GM21447 (cell line): ENCODE measurements around the gene KCNMA1.
A peak's percentile ranks its signal among the peaks of the same experiment; 100 is the strongest.

ENCODE experiments used
- ATAC-seq: cut with Tn5 transposase; IDR thresholded peaks from one replicate; pipeline ENCODE4 v1.9.1; 2021; ENCODE audit not compliant: unreplicated experiment

Gene KCNMA1

DNA sequence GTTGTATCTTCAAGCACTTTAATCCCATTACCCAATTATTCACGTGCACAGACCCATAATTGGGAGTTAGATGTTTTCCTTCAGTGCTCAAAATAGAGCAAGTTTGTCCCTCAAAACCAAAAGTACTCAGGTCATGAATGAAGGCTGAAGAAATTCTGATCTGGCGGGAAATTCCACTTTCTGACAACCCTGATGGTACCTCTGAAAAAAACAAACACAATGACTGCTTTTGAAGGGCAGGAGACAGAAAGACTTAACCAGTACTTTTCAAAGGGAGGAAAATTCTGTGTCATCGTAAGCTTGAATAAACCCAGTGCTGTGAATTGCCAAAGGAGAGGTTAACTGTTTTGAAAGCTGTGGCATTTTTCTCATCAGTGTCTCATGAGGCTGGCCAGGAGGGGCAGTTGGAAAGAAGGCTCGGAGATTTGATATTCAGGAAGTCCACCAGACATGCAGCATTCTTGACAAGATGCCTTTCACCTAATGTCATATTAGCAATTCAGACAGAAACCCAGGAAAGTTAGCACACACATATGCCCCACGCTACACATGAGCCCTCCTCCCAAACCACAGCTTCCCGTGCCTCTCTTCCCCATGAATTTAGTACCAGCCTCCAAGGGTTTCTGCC is 347.0 kb downstream of the KCNMA1 start:
- no peak for ATAC-seq

DNA sequence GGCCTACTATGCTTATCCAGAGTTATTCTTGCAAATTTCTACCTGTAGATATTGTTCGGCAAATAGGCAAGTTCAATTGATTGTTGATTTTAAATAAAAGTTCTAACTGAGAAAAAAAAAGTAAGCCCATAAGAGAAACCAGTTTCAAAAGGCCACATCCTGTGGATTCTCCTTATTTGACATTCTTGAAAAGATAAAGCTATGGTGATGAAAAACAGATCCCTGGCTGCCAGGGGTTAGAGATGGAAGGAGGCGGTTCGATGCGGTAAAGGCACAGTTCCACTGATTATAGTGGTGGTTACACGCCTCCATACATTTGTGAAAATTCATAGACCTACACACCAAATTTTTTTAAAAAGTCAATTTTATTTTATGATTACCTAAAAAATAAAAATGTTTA is 347.8 kb downstream of the KCNMA1 start:
- no peak for ATAC-seq

DNA sequence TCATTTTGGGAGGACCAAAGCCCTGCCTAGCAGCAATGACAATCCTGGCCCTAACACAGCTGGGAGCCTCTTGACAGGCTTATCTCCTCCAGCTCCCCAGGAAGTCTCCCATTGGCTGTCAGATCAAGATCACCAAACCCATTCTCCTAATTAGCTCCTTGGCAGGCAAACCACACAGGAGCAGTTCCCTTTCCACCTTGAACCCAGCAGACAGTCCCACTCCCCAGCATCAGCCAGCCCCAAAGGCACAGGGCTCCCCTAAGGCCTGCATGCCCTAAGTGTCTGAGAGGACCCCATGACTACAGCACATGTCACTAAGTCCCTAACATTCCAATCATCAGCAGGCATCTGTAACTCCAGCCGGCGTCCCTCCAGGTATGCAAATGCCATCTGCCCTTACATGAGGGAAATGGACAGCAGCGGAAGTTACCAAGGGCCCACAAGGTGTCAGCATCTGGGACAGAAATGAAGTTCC is 348.5 kb downstream of the KCNMA1 start:
- no peak for ATAC-seq

DNA sequence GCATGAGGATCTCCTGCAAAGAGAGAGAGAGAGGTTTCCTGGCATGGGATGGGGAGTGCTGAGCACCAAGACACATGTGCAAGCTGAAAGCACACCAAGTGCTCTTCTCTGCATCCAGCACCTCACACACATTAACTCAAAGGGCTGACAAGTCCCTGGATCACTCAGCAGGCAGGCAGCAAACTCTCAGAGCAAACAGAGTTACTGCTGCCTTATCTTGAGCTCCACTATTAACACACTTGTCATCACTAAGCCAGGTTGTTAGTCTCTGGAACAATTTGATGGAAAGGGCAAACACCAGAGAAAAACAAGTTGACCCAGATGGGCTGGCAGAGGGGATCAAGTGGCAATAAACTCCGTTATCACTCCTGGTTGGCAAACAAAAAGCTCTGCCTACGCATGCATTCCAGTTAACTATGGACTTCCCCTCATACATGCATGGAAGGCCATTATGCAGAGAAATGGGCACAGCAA is 349.9 kb downstream of the KCNMA1 start:
- no peak for ATAC-seq

DNA sequence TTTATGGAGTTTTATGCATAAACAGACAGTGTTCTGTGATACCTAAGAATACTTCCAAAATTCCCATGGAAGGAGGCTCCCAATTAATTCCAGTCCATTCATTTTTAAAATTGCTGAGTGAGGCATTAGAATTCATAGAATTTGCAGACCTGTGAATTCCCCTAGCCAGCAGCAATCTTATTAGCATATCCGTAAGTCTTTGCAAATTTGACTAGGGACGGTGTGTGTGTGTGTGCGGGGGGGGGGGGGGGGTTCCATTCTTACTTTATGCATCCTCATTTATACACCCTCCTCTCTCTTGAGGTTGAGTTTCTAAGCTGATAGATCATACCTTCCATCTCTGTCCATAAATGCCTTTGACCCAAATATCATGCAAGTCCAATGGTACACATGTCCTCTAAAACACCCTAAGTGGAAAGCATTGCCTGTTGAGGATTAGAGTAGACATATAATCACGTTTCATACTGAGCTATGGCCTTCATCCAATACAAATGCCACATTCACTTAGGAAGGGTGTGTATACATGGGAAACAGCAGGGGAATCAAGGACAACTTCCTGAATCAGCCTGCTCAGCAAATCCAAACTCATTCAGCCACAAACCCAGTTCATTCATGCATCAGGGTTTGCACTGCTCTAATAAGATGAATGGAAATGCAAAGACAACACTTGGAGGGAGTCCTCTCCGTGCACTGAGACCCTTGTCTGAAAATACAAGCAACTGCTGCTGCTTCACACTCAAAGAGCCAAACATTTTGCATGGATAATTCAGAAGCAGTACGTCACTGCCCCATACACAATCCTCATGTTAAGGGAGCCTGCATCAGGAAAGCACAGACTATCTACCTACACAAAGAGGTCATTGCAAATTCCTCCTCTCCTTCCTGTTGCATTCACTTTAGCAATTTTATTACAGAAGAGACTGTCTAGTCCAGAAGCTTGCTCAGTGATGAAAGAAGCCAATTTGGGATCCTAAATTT is 350.8 kb downstream of the KCNMA1 start:
- ATAC-seq: no peak

DNA sequence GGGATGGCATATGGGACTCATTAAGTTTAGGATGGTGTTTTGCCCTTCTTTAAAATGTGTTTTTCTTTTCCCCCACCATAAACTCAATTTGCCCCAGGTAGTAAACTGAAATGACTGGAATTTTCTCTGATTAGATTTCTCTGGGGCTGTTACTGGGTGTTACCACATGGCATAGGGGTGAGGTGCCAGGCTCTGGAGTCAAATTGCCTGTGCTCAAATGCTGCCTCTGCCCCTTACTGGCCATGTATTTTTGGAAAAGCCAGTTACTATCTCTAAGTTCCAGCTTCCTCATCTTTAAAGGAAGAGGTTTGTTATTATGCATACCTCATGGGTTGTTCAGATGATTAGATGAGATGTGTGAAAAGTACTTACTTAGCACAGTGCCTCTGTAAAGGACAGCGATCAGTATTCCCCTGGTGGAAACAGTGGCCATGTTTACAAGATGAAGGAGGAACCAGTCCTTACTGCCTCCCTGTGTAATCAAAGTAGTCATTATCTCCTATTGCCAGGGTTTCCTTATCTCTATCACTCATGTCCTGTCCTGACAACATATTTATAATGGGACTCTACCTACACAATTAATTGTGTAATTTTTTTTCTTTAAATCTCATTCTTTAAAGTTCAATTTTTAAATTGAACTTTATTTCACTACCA is 352.0 kb downstream of the KCNMA1 start:
- no peak for ATAC-seq

DNA sequence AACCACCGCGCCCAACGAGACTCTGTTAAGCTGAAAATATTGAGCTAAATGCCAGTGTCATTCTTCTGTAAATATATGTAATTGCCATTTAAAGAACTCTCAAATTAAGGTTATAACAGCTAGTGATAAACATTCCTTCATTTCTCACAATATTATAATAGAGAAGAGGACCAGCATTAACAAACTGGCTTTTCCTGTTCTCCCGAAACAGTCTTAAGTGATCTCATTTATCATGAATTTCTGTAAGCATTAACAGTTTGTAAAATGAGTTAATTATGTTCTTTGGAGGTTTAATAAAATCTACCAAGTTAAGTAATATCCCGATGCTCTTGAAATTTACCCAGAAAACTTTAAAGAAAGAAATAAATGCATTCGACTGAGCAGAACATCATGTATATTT is 352.8 kb downstream of the KCNMA1 start:
- no peak for ATAC-seq

DNA sequence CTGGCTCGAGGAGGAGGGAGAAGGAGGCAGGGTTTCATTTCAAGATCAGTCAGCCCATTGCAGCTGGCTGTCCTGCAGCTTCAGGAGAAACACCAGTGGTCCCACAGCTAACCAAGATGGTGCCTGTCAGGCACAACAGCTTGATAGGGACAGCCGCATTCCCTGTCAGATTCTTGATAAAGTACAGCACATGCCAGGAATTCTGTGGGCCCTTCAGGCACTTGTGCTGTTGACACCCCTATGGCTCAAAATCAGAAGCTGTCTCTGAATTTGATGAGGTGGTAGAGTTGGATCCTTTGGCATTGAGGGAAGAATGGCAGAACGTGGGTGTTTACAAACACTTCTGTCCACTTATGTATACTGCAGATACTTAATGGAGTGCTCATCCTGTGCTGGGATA is 354.3 kb downstream of the KCNMA1 start:
- no peak for ATAC-seq

DNA sequence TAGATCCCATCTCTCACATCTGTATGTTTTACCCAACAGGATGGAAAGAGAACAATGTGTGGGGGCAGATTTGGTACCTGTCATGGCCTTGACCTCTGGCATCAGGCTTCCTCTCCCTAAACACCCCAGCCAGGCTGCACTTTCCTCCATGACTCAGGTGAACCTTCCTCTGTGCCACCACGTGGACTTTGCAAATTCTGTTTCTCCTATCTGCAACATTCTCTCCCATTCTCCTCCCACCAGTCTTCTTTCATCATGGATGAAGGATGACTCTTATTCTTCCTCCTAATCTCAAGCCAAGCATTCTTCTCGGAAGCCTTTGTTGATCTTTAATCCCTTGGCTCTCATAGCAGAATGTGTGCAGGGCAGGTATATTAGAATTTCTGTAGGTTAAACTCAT is 355.4 kb downstream of the KCNMA1 start:
- no peak for ATAC-seq

DNA sequence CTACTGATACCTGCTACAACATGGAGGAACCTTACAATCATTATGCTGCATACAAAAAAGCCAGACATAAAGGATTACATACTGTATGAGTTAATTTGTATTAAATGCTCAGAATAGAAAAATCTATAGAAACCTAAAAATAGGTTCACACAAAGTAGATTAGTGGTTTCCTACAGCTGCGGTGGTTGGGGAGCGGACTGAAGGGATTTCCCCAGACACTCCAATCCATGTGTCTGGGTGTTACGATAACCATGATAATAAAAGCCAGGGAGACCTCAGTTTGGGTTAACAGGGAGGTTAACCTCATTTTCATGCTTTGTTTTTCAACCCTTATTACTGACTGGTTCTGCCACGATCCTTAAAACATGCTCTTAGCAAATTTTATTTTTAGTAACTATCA is 355.9 kb downstream of the KCNMA1 start:
- ATAC-seq: no peak

DNA sequence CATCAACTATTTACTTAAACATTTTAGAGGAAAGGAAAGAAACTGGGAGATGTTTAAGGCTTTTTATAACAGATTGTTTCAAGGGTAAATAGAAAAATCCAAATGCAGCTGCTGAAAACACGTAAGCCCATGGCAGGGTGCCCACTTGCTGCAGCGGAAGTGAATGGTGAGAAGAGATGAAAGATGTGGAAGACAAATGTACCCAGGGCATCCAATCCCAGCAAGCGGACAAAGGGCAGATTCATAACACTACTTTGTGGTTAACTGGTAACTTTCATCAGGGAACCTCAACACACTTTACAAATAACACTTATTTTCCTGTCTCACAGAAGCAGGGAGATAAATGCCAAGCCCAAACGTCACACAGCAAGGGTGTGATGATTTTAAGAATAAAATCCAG is 358.4 kb downstream of the KCNMA1 start:
- ATAC-seq: no peak

DNA sequence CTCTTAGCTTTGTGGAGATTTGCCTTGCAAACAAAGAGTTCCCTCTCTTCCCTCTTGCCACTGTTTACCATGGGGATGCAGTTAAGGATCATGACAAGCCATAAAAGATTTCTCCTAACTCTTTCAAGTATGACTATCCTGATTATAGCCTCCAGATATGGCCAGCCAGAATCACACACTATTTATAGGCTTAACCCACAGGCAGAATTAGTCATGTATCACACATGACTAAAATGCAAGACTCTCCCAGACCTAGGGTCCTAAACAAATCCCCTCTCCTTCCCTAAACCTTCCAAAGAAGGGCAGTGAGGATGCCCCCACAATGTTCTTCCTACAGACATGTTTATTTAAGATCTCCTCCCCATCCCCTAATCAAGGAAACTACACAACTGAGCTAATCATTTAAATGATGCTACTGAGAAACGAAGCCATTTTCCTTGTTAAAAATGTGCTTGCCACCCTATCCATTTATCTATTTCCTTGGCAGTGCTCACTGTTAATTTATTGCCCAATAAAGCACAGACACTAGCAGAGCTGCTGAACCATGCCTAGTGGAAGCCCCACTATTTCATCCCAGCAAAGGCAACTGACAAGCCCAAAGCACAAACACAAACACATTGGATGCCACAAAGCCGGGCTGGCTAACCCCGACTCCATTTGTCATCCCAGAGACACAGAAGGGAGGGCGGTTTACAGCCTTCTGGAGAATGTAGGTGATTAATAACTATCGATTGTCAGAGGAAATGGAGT is 363.4 kb downstream of the KCNMA1 start:
- no peak for ATAC-seq

DNA sequence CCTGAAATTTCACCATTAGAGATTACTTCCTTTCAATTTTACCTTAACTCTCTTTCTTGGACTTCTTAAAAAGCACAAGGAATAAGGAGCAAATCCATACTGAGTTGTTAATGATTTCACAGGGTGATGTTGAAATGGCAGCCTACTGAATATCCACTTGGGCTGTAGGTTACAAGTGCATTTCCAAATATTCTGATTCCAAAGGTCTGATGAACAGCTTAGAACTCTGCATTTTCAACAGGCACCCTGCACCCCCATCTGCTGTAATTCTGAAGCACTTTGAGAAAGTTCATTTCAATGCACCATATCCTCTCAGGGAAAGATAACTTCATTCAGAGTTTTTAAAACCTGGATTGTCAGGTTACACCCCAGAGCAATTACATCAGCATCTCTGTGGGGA is 368.4 kb downstream of the KCNMA1 start:
- no peak for ATAC-seq

DNA sequence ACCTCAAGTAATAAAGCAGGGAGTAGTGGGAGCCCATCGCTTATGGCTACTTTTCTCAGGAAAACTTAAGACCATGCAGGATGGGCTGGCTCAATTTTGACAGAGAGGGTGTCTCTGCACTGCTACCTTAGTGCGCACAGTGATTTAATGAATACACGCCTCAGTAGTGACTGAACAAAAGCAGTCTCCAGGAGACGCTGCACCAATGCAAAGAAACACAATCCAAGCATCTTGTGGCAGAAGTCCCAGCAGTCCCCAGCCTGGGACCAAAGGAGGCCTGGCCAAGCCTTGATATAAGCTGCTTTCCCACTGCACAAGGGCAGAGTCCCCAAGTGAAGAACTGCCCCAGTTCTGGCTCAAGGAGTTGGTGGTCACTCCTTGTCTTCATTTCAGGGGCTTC is 368.9 kb downstream of the KCNMA1 start:
- no peak for ATAC-seq

DNA sequence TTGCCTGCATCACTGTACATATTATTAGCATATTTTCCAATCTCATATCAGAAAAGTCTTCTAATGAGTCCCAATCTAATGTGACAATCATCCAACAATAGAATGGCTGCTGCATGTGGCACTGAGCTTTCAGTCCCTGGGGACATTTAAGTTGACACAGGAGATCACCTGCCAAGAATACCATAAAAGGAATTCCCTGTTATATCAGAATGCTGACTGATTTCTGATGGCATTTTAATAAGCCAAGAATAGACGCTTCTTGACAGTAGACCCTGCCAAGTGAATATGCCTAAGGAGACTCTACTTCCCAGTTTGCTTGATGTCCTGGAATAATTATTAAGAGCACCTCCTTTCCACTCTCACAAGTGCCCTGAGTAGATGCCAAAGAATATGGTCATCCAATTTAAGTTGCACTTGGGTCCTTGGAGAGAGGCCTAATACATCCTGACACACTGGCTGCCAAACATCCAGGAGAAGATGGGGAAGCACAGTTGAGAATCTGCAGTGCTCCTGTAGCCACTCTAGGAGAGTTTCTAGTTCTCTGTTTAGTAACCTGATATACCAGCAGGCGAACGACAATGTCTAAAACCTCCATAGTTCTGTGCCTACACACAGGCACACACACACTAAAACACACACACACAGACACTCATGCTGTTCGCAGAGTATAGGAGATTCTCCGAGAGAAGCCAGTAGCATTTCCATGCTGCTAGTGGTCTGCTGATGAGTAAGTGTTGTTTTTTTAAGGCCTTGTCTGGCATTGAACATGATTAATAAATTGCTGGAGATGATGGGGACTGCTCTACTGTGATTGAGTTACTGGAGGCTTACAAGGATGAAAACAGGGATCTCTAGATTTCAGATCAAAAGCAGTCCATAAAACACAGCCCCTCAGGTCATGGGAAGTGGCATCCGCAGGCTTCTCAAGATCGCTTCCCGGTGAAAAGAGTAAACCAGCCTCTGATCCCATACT is 369.6 kb downstream of the KCNMA1 start:
- ATAC-seq: no peak

DNA sequence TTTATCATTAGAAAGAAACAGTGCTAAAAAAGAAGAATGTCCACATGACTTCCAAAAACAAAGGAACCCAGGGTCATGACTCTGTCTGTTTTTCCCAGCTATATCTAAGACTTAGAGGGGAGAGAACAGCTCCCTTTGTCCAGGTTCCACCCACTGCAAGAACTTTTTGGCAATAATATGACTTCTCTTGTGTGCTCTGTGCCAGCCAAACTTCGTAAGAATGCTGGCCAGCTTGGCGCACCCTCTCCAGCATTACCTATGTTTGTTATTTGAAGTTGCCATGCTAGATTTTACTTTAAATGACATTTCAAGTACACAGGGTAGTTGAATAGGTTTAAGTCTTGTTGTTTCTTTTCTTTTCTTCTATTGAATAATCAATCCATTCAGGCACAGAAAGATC is 371.4 kb downstream of the KCNMA1 start:
- ATAC-seq: no peak

DNA sequence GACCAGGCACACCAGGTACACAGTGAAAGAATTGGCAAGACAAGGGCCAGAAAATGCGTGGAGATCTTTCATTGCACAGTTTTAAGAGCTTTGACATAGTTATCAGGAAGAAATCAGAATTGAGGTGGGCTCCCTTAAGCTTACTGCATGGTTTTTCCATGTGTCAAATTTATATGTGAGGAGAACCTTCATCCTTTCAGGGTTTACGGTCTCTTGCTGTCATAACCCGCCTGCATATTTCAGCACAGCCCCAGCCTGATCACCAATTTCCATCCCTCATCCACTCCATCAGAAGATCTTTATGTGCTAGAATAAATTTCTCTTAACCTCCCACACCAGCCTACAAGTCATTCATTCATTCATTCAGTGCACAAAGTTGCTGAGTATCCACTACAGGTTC is 373.1 kb downstream of the KCNMA1 start:
- no peak for ATAC-seq

DNA sequence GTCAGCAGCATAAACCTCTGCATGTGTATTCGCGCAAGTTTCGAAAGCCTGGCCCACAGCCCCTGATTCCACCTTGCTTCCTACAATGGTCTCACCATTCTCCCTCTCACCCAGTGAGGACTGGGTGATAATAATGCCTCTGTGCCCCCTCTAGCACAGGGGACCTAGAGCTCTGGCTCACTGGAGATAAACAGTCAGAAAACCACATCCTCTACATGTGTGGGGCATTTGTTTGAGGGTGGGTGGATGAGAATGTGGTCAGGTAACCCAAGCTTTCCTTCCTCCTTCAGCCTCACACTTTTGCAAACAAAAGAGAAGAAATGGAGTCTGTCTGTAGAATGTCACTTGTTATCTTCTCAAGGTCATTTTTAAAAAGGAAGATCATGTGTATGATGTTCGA is 373.5 kb downstream of the KCNMA1 start:
- peak; percentile 73 for ATAC-seq

DNA sequence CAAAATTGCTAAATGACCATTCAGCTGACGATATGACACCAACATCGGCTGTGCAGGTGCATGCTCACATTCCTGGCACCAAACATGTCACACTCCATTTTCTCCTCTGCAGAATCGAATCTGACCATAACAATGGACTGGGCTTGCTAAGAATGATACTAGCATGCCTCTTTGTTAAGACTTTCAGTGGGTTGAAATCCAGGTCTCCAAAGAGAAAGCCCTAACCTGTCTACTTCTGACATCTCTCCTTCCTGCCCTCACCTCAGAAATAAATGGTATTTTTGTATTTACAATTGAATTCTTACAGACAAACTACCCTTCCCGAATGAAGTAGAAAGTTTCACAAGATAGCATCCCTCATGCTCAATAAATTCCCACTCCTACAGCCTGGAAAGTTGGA is 373.9 kb downstream of the KCNMA1 start:
- no peak for ATAC-seq

DNA sequence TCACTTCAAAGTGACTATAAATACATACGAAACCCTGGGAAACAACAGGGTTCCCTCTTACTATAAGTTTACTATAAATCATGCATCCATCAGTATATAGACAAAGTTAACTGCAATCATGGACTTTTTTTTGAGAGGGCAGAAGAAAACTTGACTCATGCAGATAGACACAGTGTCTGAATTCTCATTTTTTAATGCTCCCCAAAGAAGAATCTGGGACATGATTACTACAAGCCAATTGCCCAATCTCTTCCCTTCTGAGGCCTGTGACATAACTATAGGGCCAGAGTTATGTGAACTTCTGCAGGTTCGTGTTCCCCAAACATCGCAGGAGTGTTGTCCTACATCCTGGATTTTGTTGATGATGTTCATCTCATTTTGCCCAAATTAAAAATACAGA is 376.5 kb downstream of the KCNMA1 start:
- ATAC-seq: no peak
